ENCODE measurements around the gene SRGAP3. TPM values are rescaled to one million over a fixed set of nuclear protein-coding genes. Genes with fewer than 3 reads are reported as not detected.

SRGAP3 gene
- total RNA-seq, 4 donors from 2014 or later = 13.1 to 84.9 (median 27.4) TPM

DNA sequence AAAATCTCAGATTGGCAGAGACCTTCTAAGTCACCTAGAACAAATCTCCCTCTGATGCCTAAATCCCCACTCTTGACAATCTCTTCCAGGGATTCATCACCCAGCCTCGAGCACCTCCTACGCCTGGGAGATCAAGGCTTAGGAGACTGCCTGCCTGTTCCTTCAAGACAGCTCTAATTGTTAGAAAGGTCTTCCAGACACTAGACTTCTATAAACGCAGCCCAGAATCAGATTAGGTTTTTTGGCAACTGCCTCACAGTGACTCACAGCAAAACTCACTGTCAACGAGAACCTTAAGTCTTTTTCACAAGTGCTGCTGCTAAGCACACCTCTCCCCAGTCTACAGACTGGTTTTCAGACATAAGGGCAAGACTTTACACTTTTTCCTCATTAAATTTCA is 23.1 kb downstream of the SRGAP3 start:
- 25% methylated on average over 4 of the region's 4 CpGs for WGBS

DNA sequence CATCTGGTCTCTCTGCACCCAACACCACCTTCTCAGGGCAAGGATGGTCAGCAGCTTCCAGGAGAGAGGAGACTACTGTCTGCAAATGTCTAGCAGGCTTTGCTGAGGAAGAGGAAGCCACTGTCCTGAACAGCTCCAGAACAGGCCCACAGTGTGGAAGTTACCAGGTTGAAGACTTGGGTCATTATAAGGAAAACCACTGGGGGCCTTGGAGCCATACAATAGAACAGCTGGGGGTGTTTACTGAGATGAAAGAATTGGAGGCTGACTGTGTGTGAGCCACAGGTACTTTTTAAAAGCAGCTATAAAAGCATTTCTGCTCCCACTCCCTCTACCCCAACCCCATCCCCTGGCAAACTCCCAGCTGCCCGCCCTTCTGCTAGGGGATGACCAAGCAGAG is 24.2 kb downstream of the SRGAP3 start:
- no peak overlapping the region for H3K27ac ChIP-seq
- TF ChIP-seq, protein P1, sequence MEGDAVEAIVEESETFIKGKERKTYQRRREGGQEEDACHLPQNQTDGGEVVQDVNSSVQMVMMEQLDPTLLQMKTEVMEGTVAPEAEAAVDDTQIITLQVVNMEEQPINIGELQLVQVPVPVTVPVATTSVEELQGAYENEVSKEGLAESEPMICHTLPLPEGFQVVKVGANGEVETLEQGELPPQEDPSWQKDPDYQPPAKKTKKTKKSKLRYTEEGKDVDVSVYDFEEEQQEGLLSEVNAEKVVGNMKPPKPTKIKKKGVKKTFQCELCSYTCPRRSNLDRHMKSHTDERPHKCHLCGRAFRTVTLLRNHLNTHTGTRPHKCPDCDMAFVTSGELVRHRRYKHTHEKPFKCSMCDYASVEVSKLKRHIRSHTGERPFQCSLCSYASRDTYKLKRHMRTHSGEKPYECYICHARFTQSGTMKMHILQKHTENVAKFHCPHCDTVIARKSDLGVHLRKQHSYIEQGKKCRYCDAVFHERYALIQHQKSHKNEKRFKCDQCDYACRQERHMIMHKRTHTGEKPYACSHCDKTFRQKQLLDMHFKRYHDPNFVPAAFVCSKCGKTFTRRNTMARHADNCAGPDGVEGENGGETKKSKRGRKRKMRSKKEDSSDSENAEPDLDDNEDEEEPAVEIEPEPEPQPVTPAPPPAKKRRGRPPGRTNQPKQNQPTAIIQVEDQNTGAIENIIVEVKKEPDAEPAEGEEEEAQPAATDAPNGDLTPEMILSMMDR (IDR thresholded peaks at IDR 0.05) = no peak
- TF ChIP-seq POLR2AphosphoS5 (IDR thresholded peaks at IDR 0.05) (no peak), POLR2A (IDR thresholded peaks at IDR 0.05) (no peak), EP300 (IDR thresholded peaks at IDR 0.05) (no peak)
- WGBS = 100% methylated on average over 1 of the region's 1 CpG
- no peak for DNase-seq (ENCODE audit: low spot score in 2 of 2)
- no peaks in the 10 kb centered on the region for H3K36me3 ChIP-seq
- no peaks in the 10 kb centered on the region for H3K27me3 ChIP-seq
- no peak overlapping the region for H3K4me3 ChIP-seq
- H3K4me1 ChIP-seq = peaks cover 12% of the 10 kb centered on the region
- no peaks in the 10 kb centered on the region for H3K9me3 ChIP-seq

More for the DNA sequence above, 23.1 kb downstream of the SRGAP3 start:
- Histone ChIP-seq H3K36me3 (no peaks in the 10 kb centered on the region), H3K4me1 (peaks cover 12% of the 10 kb centered on the region), H3K9me3 (no peaks in the 10 kb centered on the region), H3K27me3 (no peaks in the 10 kb centered on the region), H3K4me3 (no peak overlapping the region), H3K27ac (no peak overlapping the region)
- TF ChIP-seq EP300 (IDR thresholded peaks at IDR 0.05) (no peak), POLR2A (IDR thresholded peaks at IDR 0.05) (no peak), POLR2AphosphoS5 (IDR thresholded peaks at IDR 0.05) (no peak)
- TF ChIP-seq, protein P1 (IDR thresholded peaks at IDR 0.05) = no peak
- DNase-seq (ENCODE audit: low spot score in 2 of 2) = no peak

DNA sequence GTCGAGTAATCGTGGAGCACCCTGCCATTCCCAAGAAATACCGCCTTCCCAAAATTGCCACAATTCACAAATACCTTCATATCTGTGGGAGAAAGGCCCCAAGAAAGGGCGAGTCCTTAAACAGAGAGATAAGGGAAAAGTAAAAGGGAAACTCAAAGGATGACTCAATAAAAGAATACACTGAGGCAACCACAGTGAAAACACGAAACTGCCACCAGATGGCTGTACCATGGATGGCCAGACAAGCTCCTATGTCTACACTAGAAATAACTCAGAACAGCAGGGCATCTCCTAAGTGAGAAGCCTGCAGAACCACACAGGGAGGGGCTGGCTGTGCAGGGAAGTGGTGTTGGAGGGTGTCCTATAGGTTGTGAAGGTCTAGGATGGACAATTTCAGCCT is 25.0 kb downstream of the SRGAP3 start:
- Histone ChIP-seq H3K9me3 (no peaks in the 10 kb centered on the region), H3K4me3 (no peak overlapping the region), H3K27me3 (no peaks in the 10 kb centered on the region), H3K36me3 (no peaks in the 10 kb centered on the region), H3K4me1 (peaks cover 12% of the 10 kb centered on the region), H3K27ac (no peak overlapping the region)
- TF ChIP-seq, protein P1 (IDR thresholded peaks at IDR 0.05) = no peak
- TF ChIP-seq POLR2AphosphoS5 (IDR thresholded peaks at IDR 0.05) (no peak), EP300 (IDR thresholded peaks at IDR 0.05) (no peak)
- DNase-seq (ENCODE audit: low spot score in 2 of 2) = no peak
- 85% methylated on average over 5 of the region's 5 CpGs for WGBS

DNA sequence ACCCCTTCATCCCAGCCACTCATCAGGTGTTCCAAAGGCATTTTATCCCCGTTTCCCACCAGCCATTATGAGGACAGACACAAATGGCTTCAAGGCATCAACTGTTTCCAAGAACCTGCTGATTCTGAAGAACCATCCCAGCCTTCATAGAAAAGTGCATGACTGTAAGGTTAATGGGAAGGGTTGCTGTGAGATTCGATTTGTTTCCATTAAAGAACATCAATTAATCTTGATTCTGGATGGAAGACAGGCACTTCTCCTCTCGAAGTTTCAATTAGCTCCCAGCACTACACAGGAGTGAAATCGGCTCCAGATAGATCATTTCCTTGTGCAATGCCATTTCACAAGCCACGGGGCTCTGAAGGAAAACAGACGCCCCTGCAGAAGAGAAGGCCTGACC is 25.8 kb downstream of the SRGAP3 start:
- TF ChIP-seq, protein P1 (IDR thresholded peaks at IDR 0.05) = no peak
- DNase-seq (ENCODE audit: low spot score in 2 of 2) = no peak
- Histone ChIP-seq H3K27me3 (no peaks in the 10 kb centered on the region), H3K4me1 (peaks cover 12% of the 10 kb centered on the region), H3K27ac (no peak overlapping the region), H3K4me3 (no peak overlapping the region), H3K9me3 (no peaks in the 10 kb centered on the region), H3K36me3 (no peaks in the 10 kb centered on the region)
- WGBS = 75% methylated on average over 6 of the region's 6 CpGs

DNA sequence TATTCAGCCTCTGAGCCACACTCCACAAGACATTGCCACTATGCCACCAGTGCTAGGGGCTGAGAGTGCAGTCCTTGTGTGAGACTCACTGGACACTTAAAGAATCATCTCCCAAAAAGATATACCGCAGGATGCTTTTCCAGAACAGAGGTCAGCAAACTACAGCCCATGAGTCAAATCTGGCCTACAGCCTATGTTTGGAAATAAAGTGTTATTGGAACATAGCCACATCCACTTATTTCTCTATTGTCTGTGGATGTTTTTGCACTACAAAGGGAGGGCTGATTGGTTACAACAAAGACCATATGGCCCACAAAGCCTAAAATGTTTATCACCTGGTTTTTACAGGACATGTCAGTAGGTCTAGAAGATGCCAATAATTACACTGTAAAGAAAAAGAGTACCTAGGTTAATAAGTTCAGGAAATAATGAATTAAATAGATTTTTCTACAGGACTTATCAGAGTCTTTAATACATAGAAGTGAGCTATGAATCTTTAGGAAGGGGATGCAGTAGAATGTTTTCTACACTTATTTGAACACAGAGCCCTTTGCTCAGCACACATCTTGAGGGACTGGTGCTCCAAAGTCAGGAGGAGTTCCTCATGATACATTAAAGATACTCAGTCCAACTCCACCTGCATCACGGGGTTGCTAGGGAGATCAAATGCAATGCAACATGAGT is 26.3 kb downstream of the SRGAP3 start:
- TF ChIP-seq POLR2A (IDR thresholded peaks at IDR 0.05) (no peak), POLR2AphosphoS5 (IDR thresholded peaks at IDR 0.05) (no peak), EP300 (IDR thresholded peaks at IDR 0.05) (no peak)
- TF ChIP-seq, protein P1 (IDR thresholded peaks at IDR 0.05) = no peak
- no peak for DNase-seq (ENCODE audit: low spot score in 2 of 2)
- 94% methylated on average over 2 of the region's 2 CpGs for WGBS
- no peak overlapping the region for H3K4me3 ChIP-seq
- no peaks in the 10 kb centered on the region for H3K9me3 ChIP-seq
- H3K4me1 ChIP-seq = peaks cover 12% of the 10 kb centered on the region
- H3K27ac ChIP-seq = no peak overlapping the region
- H3K27me3 ChIP-seq = no peaks in the 10 kb centered on the region
- H3K36me3 ChIP-seq = no peaks in the 10 kb centered on the region
